Hepatocyte (in vitro differentiated cells): ENCODE results near the gene AQP12A.

ENCODE experiments used
- EZH2 ChIP-seq: fragments of 200-600 bp; sonication (generic); IDR thresholded peaks from 2 replicates; pipeline ENCODE4 v1.6.1; 2016; ENCODE audit warnings: antibody characterized with exemption, mild to moderate bottlenecking, borderline replicate concordance
- EZH2phosphoT487 ChIP-seq: fragments of 200-600 bp; sonication (generic); IDR thresholded peaks from one replicate; pipeline ENCODE4 v1.6.1; 2018; ENCODE audit warnings: antibody characterized with exemption, mild to moderate bottlenecking, low read depth, moderate library complexity; ENCODE audit not compliant: unreplicated experiment, severe bottlenecking
- TF ChIP-seq, protein P1 (sequence below): fragments of 200-600 bp; sonication (generic); IDR thresholded peaks from 2 replicates; pipeline ENCODE4 v1.5.1; 2016; ENCODE audit warnings: antibody characterized with exemption, mild to moderate bottlenecking; ENCODE audit not compliant: poor library complexity

DNA sequence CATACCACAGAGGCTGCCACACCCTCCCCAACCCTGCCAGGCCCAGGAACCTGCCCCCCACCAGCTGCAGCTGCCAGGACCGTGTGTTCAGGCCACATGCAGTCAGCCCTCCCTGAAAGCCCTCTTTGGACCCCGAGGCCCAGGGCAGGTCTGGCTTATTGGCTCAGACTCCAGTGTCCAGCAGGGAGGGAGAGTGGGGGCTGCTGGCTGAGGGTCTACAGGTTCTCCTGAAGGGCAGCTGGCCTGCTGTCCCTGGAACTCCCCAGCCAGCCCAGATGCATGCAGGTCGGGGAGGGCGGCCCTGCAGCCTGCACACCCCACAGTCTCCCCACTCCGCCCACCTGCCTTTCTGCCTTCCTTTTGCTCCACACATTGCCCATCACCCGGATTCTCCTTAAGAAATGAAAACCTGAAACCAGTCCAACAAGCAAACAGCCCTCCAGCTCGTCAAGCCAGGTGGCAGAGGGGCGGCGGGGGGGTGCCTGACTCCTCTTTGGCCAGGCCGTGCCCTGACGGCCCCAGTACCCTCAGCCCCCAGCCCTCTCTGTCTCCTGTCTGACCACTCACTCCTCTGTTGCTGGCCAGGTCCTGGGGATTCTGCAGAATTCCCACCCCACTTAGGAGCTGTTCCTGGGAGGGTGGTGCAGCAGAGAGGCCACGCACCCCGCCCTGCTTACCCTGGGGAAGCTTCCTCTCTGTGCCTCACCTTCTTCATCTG, 48.4 kb upstream of the AQP12A start:
- no peak for TF ChIP-seq EZH2phosphoT487
- TF ChIP-seq, protein P1, sequence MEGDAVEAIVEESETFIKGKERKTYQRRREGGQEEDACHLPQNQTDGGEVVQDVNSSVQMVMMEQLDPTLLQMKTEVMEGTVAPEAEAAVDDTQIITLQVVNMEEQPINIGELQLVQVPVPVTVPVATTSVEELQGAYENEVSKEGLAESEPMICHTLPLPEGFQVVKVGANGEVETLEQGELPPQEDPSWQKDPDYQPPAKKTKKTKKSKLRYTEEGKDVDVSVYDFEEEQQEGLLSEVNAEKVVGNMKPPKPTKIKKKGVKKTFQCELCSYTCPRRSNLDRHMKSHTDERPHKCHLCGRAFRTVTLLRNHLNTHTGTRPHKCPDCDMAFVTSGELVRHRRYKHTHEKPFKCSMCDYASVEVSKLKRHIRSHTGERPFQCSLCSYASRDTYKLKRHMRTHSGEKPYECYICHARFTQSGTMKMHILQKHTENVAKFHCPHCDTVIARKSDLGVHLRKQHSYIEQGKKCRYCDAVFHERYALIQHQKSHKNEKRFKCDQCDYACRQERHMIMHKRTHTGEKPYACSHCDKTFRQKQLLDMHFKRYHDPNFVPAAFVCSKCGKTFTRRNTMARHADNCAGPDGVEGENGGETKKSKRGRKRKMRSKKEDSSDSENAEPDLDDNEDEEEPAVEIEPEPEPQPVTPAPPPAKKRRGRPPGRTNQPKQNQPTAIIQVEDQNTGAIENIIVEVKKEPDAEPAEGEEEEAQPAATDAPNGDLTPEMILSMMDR: no peak
- TF ChIP-seq EZH2: no peak
